Fibroblast of skin of abdomen (primary cell): ENCODE data around the gene HSD17B8.

Experiments used
- DNase-seq: peaks from one replicate; pipeline ENCODE4 v3.0.0-alpha.2; 2013

Gene HSD17B8

DNA sequence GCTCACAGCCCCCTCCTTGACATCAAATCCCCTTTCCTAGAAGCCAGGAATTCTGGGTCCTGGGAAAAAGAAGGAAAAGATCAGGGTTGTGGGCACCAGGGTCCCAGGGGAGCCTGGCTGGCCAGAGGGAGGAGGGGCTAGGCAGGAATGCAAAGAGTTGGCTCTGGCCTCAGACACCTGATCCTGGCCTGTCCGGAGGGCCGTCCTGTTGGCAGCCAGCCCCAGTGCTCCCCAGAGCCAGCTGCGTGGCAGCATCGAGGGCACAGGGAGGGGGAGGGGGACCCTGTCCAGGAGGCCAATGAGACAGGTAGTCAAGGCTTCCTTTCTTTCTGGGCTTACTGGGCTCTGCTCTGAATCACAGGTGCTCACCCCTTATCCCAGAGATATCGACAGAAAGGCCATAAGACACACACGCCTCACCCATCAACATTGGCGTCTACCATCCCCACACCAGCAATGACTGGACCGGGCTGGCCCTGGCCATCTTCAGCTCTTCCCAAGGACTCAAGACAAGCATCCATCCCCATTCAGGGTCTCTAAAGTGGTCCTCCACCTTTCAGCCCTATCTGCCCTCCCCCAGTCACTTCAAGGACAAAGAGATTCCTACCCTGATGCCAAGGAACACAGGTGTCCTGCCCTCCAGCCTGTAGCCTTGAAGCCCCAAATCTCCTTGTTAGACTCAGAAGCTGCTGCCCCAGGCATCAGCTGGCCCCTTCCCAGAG is 12.9 kb upstream of the HSD17B8 start:
- DNase-seq: no peak

DNA sequence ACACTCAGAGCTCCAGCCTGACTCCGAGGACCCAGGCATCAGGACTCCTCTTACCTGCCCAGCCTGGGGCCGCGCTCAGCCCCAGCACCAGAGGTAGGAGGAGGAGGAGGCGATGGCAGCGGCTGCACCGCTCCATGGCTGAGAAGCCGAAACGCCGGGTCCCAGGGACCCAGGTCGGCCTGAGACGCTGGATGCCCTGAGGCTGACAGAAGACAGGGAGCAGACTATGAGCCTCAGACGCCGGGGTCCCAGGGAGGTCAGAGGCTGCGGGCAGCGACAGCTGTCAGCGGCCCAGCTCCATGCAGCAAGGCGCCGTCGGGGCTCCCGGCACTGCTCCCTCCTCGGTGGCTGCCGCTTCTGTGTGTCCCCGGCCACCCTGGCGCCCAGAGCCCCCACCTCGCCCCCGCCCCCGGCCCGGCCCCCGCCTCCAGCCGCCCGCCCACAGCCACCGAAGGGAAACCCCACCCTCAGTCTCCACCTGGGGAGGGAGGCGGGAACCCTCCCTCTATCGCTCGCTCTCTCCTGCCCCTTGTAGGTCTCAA is 12.3 kb upstream of the HSD17B8 start, which contains the start of gene COL11A2:
Gene COL11A2 (minus strand): TSS at position 363 of the 542 bp plus-strand sequence. CDS start 227 bp downstream, at position 136.
- no peak for DNase-seq

DNA sequence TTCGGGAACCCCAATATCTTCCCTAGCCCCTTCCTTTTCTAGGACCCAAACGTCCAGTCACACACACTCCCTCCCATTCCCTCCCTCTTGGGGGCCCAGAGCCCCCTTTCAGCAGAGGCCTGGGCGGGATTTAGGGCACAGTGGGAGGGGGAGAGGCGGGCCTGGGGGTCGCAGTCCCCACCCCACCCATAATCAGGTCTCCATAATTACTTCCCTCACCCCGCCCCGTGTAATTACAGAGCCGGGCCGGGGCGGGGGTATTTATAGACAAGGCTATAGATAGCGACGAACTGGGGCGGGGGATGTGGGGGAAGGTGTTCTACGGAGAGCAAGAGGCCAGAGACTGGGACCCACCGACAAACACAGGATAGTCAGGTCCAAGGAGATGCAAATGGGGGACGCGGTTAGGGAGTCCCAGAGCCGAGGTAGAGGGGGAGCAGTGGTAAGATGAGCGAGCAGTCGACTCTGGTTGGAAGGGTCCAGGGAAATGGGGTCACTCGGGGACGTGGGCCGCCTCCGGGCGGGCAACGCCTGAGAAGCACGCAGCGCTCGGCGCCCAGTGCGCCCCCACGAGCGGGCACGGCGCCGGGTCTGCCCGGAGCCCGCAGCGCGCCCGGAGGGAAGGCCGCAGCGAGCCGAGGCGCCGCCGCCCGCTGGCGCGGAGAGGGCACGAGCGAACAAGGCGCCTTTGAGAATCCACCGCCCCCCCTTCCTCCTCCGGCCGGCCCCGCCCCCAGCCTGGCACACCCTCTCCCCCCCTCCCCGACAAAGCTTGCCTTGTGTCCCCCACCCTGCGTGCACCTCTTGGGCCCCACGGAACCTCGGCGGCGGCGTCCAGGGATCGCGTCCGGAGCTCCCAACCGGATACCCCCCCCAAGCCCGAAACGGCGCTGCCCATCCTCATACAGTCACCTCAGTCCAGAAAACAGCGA is 11.5 kb upstream of the HSD17B8 start:
- DNase-seq: no peak

DNA sequence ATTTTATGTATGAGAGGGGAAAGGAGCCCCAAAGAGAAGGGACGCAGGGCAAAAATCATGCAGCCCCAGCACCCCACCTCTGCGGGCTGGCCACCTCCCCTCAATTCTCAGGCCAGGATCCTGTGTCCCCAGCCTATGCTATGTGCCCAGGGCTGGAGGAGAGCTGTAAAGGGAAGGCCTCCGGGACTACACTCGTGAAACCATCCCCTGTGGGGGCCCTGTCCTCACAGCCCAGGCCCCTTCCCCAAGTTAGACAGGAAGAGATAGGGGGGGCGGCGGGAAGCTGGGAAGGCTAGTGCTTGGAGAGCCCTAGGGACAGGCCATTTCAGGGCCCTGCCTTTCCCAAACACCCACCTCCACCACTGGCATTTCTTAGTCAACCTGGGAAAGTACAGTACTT is 10.8 kb upstream of the HSD17B8 start:
- no peak for DNase-seq

DNA sequence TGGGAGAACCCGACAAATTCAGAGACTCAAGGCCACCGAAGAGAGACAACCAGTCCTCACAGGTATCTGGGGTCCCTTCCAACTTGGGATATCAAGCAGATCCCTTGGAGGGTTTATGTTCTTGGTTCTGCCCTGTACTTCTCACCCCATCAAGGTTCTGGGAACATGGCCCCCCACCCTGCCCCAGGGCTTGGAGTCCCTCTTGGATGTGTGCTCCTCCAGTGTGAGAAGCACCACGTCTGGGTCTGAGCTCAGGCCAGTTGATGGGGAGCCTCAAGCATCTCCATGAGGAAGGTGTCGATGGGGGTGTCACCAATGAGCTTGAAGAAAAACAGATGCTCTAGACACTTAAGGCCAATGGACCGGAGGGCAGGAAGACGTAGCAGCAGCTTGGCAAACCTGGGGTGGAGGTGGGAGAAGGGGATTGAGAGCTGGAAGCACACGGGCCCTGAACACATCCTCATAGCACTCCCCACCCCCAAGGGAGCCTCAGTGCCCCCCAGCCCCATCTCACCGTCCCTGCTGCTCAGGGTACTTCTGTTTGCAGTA is 9.9 kb upstream of the HSD17B8 start:
- DNase-seq: no peak

DNA sequence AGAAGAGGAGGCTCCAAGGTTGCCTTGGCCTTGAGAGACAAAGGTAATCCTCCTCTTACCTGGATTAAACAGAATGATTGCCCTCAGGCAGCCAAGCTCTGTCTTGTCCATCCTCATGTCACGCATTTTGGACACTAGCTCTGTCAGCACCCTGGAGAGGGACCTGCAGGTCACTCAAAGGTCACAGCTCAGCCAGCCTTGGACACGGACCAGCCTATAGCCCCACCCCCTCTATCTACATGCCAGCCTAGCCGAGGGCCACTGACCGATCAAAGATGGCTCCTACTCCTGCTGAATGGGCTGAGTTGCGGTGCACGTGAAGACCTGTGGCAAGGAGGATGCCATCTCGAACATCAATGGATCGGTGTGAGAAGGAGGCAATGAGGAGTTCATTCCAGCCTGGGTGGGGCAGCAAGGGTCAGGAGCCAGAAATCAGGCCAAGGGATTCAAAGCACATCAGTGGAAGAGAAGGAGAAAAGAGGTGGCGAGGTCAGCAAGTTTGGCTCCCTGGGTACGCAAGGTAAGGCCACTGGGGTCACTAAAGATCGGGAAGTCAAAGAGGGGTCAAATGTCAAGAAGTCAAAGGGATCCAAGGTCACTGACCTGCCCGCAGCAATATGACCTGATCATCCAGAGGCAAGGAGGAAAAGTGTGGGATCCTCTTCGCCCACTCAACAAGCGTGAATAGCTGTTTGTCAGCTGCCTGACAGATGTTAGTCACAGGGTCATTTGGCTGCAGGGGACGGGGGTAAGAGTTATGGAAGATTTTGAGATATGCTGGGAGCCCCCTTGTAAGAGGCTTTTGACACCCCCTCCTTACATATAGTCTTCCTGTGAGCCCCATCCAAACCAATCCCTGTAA is 8.9 kb upstream of the HSD17B8 start:
- DNase-seq: no peak

DNA sequence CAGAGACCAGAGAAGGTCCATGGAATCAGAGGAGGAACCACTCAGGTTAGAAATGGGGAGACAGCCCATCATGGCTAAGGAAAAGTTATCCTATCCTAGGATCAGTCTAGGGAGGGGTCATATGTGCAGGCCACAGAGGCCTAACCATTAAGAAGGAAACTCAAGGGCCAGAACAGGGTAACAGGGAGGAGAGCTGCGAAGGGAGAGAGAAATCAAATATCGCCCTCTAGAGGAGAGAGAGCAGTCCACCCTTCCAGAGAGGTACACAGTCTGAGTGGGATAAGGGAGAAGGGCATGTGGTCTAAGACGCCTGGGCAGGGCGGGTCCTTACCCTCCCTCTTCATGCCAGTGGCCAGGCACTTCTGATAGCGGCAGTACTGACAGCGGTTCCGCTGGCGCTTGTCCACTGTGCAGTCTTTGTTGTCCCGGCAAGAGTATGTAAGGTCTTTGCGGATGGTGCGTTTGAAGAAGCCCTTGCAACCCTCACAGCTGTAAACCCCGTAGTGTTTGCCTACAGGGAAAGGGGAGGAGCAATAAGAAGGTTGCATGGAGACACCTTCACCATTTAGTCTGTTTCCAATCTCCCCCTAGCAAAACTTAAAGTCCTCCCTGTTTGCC is 6.9 kb upstream of the HSD17B8 start:
- DNase-seq: peak; percentile 51

DNA sequence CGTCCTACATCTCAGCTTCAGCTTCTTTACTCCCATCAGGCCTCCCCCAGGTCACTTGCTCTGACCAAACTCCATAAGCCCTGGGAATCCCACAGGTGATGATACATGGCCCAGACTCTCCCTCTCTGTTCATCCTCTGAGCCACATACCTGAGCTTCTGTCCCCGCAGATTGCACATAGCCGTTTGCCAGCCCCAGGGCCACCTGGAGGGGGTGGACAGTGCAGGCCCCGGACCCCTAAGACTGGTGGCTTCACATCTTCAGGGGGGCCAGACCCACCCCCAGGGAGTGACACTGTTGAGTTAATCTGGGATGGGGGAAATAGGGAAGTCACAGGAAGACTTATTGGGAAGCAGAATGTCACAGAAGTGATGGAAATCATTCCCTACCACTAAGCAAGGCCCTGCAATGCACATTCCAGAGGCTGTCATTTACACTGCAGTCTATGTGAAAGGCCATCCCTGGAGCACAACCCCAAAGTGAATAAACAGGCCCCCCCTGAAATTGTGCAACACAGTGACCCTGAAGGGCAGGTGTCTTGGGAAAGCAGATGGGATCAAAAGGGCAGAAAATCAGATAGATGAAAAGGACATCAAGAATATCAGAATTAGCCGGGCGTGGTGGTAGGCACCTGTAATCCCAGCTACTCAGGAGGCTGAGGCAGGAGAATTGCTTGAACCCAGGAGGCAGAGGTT is 6.1 kb upstream of the HSD17B8 start:
- DNase-seq: no peak

DNA sequence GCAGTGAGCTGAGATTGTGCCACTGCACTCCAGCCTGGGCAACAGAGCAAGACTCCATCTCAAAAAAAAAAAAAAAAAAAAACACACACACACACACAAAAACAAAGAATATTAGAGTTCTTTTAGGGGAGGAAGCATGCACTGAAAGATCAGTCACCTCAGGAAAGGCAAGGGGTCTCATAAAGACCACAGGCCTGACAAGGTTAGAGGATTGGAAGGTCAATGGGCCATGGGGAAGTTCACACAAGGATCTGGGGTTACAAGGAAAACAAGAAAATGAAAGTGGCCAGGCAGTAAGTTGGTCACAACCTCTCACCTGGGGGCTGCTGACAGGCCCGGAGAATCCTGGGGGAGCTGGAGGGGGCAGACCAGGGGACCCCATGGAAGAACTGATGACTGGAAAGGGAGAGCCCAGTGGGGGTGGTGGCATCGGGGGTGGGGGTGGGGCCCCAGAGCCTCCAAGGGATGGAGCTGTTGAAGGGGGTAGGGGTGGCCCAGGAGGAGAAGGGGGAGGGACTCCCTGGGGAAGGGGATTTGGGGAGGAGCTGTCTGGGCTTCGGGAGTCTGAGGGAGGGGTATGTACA is 5.5 kb upstream of the HSD17B8 start:
- DNase-seq: no peak

DNA sequence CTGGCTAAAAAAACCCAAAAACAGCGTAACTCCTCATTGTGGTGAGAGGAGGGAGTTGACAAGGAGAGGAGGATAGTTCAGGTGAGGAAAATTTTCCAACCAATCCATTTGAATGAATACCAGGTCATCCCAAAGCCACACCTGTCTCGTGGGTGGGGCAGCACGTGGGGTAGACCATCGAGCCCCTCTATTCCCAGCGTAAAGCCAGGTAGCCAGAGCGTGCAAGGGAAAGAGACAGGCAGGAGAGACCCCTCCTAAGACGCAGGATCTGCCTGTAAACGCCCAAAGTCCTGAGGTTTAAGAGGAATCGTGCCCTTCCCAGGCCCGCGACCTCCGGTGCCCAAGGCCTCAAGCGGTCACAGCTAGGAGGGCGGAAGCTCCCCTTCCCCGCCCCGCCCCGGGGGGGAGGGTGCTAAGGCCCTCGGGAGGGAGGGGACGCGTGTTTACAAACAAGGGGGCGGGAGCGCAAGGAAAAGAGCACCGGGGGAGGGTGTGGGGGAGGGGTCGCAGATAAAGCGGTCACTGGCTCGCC is 4.7 kb upstream of the HSD17B8 start:
- DNase-seq: peak; percentile 45

DNA sequence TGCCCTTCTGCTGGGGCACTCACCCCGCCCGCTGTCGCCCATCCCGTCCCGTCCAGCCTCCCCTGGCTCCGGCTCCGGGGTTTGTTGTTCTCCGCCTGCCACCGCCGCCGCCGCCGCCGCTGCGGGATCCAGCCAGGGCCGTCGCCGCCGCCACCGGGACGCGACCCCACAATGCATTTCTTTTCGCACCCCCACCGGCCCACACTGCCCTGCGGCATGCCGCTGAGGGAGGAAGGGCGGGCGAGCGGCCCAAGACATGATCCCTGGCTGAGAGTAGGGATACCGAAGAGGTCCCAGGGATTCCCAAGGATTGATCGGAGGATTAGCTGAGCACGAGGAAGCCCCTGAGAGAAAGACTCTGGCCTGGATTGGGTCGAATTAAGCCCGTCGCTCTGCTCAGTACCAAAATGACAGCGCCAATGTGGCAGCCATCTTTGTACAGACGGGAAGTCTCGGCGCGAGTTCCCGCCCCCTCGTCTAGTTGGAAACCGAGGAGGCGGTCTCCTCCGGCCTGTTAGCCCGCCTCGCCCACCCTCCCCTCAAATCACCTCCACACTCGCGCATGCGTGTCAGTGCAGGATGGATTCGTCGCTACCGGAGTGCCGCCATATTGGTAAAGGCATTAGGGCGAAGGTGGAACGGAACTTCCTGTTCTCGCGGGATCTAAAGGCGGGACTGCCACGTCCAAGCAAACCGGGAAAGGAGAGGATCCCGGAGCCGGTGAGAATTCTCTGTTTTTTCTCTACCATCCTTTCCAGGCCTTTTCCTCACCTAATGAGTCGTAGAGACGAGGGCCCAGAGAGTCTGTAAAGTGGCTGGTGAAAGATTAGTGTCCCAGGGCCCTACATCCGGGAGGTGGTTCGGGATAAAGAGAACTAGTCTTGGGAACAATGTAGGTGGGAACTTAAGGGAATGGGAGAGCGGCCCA is 4.0 kb upstream of the HSD17B8 start, which contains the start of the genes RXRB and SLC39A7:
Gene RXRB (minus strand): TSS at position 447 of the 928 bp plus-strand sequence. CDS start 189 bp downstream, at position 258.
Gene SLC39A7 (plus strand): TSS at position 649 of the 928 bp plus-strand sequence. CDS start 379 bp downstream, outside the sequence.
- peak; percentile 99 for DNase-seq

DNA sequence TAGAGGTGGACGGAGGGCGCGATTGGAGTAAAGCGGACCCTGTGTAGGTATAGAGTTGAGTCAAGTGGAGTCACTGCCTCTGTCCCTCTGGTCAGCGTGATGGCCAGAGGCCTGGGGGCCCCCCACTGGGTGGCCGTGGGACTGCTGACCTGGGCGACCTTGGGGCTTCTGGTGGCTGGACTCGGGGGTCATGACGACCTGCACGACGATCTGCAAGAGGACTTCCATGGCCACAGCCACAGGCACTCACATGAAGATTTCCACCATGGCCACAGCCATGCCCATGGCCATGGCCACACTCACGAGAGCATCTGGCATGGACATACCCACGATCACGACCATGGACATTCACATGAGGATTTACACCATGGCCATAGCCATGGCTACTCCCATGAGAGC is 3.3 kb upstream of the HSD17B8 start:
- DNase-seq: no peak

DNA sequence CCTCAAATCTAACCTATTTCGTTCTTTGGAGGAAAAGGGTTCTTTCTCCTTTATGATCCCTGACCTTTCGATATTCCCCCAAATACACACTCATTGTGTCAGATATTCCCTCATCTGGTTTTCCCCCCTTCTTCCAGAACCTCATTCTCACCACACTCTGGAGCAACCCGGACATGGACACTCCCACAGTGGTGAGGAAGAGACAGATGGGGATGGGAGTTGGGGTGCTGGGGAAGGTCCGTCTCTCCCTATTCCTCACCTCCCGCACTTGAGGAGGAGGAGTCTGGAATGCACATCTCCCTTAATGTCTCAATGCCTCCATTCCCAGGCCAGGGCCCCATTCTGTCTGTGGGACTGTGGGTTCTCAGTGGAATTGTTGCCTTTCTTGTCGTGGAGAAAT is 2.5 kb upstream of the HSD17B8 start:
- no peak for DNase-seq

DNA sequence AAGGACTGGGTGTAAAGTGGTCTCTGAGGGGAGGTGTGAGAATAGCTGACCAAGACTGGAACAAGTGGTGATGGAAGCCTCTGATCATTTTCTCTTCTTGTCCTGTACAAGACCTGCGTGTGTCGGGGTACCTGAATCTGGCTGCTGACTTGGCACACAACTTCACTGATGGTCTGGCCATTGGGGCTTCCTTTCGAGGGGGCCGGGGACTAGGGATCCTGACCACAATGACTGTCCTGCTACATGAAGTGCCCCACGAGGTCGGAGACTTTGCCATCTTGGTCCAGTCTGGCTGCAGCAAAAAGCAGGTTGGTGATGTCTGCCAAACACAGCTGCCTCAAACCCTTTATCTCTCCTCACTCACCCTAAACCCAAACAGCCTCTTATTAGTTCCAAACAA is 1.7 kb upstream of the HSD17B8 start:
- no peak for DNase-seq

DNA sequence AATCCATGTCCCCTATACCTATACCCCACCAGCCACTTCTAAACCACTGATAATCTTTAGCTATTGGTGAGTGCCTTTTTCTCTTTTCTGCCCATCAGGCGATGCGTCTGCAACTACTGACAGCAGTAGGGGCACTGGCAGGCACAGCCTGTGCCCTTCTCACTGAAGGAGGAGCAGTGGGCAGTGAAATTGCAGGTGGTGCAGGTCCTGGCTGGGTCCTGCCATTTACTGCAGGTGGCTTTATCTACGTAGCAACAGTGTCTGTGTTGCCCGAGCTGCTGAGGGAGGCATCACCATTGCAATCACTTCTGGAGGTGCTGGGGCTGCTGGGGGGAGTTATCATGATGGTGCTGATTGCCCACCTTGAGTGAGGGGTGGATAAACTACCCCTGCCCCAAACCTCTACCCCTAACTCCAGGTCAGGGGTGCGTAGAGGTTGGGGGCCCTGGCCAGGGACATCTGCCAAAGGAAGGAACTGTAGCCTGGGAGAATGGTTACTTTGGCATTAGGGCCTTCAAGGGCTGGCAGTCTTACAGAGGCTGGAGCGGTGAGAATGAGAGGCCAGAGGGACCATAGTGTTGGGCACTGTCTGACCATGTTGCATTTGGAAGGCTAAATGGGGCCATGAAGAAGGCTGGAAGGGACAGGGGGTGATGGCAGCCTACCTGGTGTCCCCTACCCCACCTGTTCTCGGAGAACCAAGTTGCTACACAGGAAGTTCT is 851 bp upstream of the HSD17B8 start:
- DNase-seq: no peak

DNA sequence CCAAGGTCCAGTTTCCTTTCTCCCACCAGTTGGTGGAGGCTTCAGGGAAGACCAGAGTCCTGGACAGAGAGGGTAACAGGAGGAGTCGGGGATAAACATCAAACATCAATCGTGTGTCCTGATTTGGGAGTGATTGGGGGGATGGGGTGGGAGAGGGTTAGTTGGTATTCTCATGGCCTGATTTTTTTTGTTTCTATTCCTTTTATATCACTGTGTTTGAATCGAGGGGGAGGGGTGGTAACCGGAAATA is 365 bp upstream of the HSD17B8 start:
- no peak for DNase-seq

DNA sequence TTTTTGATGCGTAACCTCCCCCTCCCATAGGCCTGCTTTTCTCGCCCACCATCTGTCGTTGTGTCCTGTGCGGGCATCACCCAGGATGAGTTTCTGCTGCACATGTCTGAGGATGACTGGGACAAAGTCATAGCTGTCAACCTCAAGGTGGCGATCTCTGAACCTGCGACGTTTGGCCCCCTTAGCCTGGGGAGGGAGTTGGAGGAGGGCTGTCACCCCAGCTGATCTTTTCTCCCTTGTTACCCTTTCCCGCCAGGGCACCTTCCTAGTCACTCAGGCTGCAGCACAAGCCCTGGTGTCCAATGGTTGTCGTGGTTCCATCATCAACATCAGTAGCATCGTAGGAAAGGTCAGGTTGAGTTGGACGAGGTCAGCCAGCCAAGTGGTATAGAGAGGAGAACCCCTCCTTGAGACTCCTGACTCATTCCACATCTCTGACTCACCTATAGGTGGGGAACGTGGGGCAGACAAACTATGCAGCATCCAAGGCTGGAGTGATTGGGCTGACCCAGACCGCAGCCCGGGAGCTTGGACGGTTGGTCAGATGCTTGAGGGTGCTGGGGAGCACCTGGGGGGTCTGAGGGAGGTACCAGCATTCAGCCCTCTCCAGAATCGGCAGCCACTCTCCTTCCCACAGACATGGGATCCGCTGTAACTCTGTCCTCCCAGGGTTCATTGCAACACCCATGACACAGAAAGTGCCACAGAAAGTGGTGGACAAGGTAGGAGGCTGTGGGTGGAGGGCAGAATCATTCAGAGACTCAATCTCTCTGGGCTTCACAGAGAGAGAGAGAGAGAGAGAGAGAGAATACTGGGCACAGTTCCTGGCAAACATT is 954 bp downstream of the HSD17B8 start:
- peak; percentile 57 for DNase-seq
